ENCODE data around the gene SDC3.
"Not testable (repeated sequence)": the region's sequence is repeated elsewhere in the genome, so short reads cannot be mapped to it uniquely, and the experiment has no call there.

The SDC3 gene

GRCh38 chr1:30908696-30909364 is at the start of gene SDC3:
Gene SDC3, minus strand, starts transcription at chr1:30908758. Its CDS starts 172 bp downstream, at chr1:30908586.
- DNase-seq: no peak

GRCh38 chr1:30957560-30958222 is 49.1 kb upstream of the SDC3 start:
- no peak for DNase-seq

- no peak for DNase-seq
Observed at GRCh38 chr1:30955448-30956015, 47.0 kb upstream of the SDC3 start.

GRCh38 chr1:30953685-30954084 is 45.1 kb upstream of the SDC3 start:
- DNase-seq: no peak

- DNase-seq: no peak
Observed at GRCh38 chr1:30952098-30952497, 43.5 kb upstream of the SDC3 start.

GRCh38 chr1:30950700-30951099 is 42.1 kb upstream of the SDC3 start:
- no peak for DNase-seq

- no peak for DNase-seq
Observed at GRCh38 chr1:30950053-30950452, 41.5 kb upstream of the SDC3 start.

GRCh38 chr1:30949487-30949838 is 40.9 kb upstream of the SDC3 start:
- DNase-seq: not testable (repeated sequence)

- not testable (repeated sequence) for DNase-seq
Observed at GRCh38 chr1:30948813-30949486, 40.4 kb upstream of the SDC3 start.

GRCh38 chr1:30948278-30948677 is 39.7 kb upstream of the SDC3 start:
- no peak for DNase-seq

GRCh38 chr1:30947212-30947611 is 38.7 kb upstream of the SDC3 start:
- no peak for DNase-seq

GRCh38 chr1:30942326-30942963 is 33.9 kb upstream of the SDC3 start:
- no peak for DNase-seq

- DNase-seq: no peak
Observed at GRCh38 chr1:30940541-30940940, 32.0 kb upstream of the SDC3 start.

GRCh38 chr1:30936541-30937171 is 28.1 kb upstream of the SDC3 start:
- DNase-seq: no peak

- not testable (repeated sequence) for DNase-seq
Observed at GRCh38 chr1:30935758-30936157, 27.2 kb upstream of the SDC3 start.

- no peak for DNase-seq
Observed at GRCh38 chr1:30934613-30935012, 26.1 kb upstream of the SDC3 start.

- DNase-seq: no peak
Observed at GRCh38 chr1:30933874-30934252, 25.3 kb upstream of the SDC3 start.

GRCh38 chr1:30930631-30931173 is 22.1 kb upstream of the SDC3 start:
- DNase-seq: no peak

GRCh38 chr1:30929944-30930525 is 21.5 kb upstream of the SDC3 start:
- DNase-seq: no peak

- DNase-seq: no peak
Observed at GRCh38 chr1:30929135-30929889, 20.8 kb upstream of the SDC3 start.

- no peak for DNase-seq
Observed at GRCh38 chr1:30928789-30929134, 20.2 kb upstream of the SDC3 start.

GRCh38 chr1:30928171-30928570 is 19.6 kb upstream of the SDC3 start:
- DNase-seq: no peak

Data from activated effector memory CD4-positive, alpha-beta T cell treated with Interleukin-2 at 50 U/mL for 16 hours (primary cell).